UCSD-AML1 (cell line): ENCODE measurements around the gene MPRIP.
"Not testable (repeated sequence)": the region's sequence is repeated elsewhere in the genome, so short reads cannot be mapped to it uniquely, and the experiment has no call there.

Experiments used
- DNase-seq: peaks from one replicate; lab custom pipeline; 2025; ENCODE audit not compliant: unreplicated experiment; lab: John Stamatoyannopoulos, UW

MPRIP gene

GRCh38 chr17:17142556-17142955 lies 100.3 kb downstream of the MPRIP start:
- no peak for DNase-seq

- no peak for DNase-seq
Observed at GRCh38 chr17:17143501-17143900, 101.2 kb downstream of the MPRIP start.

GRCh38 chr17:17144061-17144460 lies 101.8 kb downstream of the MPRIP start:
- no peak for DNase-seq

- DNase-seq, result no peak
Observed at GRCh38 chr17:17144916-17145665, 102.8 kb downstream of the MPRIP start.

GRCh38 chr17:17146786-17147406 lies 104.6 kb downstream of the MPRIP start:
- peak; percentile 17 for DNase-seq

GRCh38 chr17:17147821-17148220 lies 105.6 kb downstream of the MPRIP start:
- DNase-seq, result no peak

GRCh38 chr17:17149520-17150447 lies 107.5 kb downstream of the MPRIP start:
- DNase-seq, result no peak

- DNase-seq, result no peak
Observed at GRCh38 chr17:17150448-17150800, 108.2 kb downstream of the MPRIP start.

GRCh38 chr17:17151055-17151454 lies 108.8 kb downstream of the MPRIP start:
- DNase-seq, result no peak

- no peak for DNase-seq
Observed at GRCh38 chr17:17151541-17151940, 109.3 kb downstream of the MPRIP start.

GRCh38 chr17:17151962-17152361 lies 109.7 kb downstream of the MPRIP start:
- DNase-seq, result peak; percentile 31

GRCh38 chr17:17152385-17152784 lies 110.1 kb downstream of the MPRIP start:
- no peak for DNase-seq

GRCh38 chr17:17153071-17153470 lies 110.8 kb downstream of the MPRIP start:
- DNase-seq, result no peak

GRCh38 chr17:17153709-17154108 lies 111.5 kb downstream of the MPRIP start:
- DNase-seq, result no peak

GRCh38 chr17:17154556-17154955 lies 112.3 kb downstream of the MPRIP start:
- no peak for DNase-seq

- DNase-seq, result no peak
Observed at GRCh38 chr17:17154981-17155380, 112.7 kb downstream of the MPRIP start.

- no peak for DNase-seq
Observed at GRCh38 chr17:17155568-17155967, 113.3 kb downstream of the MPRIP start.

- no peak for DNase-seq
Observed at GRCh38 chr17:17156107-17156506, 113.8 kb downstream of the MPRIP start.

GRCh38 chr17:17156511-17156910 lies 114.3 kb downstream of the MPRIP start:
- DNase-seq, result no peak

- DNase-seq, result no peak
Observed at GRCh38 chr17:17157041-17157440, 114.8 kb downstream of the MPRIP start.

GRCh38 chr17:17158506-17158905 lies 116.2 kb downstream of the MPRIP start:
- not testable (repeated sequence) for DNase-seq

- no peak for DNase-seq
Observed at GRCh38 chr17:17159571-17159970, 117.3 kb downstream of the MPRIP start.
